H9 (cell line): ENCODE results near the gene PCDHGA9. TPM values are rescaled to one million over a fixed set of nuclear protein-coding genes. Genes with fewer than 3 reads are reported as not detected.

Experiments
- DNase-seq: peaks from one replicate; pipeline ENCODE4 v3.0.0-alpha.2; 2017
- H2AFZ ChIP-seq: one replicate; pipeline ENCODE4 v1.6.1; 2013; ENCODE audit warnings: mild to moderate bottlenecking, low read length, control low read depth, moderate library complexity
- H2AK5ac ChIP-seq: 2 replicates; pipeline ENCODE4 v1.6.1; 2013; ENCODE audit warnings: low read length, control low read depth, mixed read lengths; ENCODE audit not compliant: insufficient read length
- H2BK120ac ChIP-seq: one replicate; pipeline ENCODE4 v1.6.1; 2013; ENCODE audit warnings: low read depth, mild to moderate bottlenecking, low read length, control low read depth, inconsistent platforms; ENCODE audit not compliant: poor library complexity, severe bottlenecking
- H2BK12ac ChIP-seq: 2 replicates; pipeline ENCODE4 v1.6.1; 2013; ENCODE audit warnings: low read length, control low read depth, mixed read lengths, low read depth; ENCODE audit not compliant: insufficient read length
- H2BK15ac ChIP-seq: 2 replicates; pipeline ENCODE4 v1.6.1; 2013; ENCODE audit warnings: low read depth, low read length, control low read depth
- H2BK20ac ChIP-seq: one replicate; pipeline ENCODE4 v1.6.1; 2013; ENCODE audit warnings: low read depth, mild to moderate bottlenecking, low read length, control low read depth, inconsistent platforms; ENCODE audit not compliant: poor library complexity, severe bottlenecking
- H2BK5ac ChIP-seq: 2 replicates; pipeline ENCODE4 v1.6.1; 2013; ENCODE audit warnings: low read length, control low read depth, mixed read lengths; ENCODE audit not compliant: insufficient read length
- H3K14ac ChIP-seq: 2 replicates; pipeline ENCODE4 v1.6.1; 2013; ENCODE audit warnings: low read length, control low read depth; ENCODE audit not compliant: insufficient read depth
- H3K18ac ChIP-seq: 2 replicates; pipeline ENCODE4 v1.6.1; 2013; ENCODE audit warnings: low read depth, mild to moderate bottlenecking, mixed read lengths, low read length, control low read depth; ENCODE audit not compliant: insufficient read length
- H3K23ac ChIP-seq: 2 replicates; pipeline ENCODE4 v1.6.1; 2013; ENCODE audit warnings: low read length, control low read depth, mixed read lengths, low read depth; ENCODE audit not compliant: insufficient read length
- H3K23me2 ChIP-seq: 2 replicates; pipeline ENCODE4 v1.6.1; 2013; ENCODE audit warnings: low read depth, mild to moderate bottlenecking, mixed read lengths, low read length, control low read depth; ENCODE audit not compliant: insufficient read length, poor library complexity, severe bottlenecking
- H3K27ac ChIP-seq: 2 replicates; pipeline ENCODE4 v1.5.1; 2013; ENCODE audit warnings: low read length, control low read depth, mixed read lengths, low read depth; ENCODE audit not compliant: insufficient read length
- H3K27me3 ChIP-seq: 2 replicates; pipeline ENCODE4 v1.6.1; 2013; ENCODE audit warnings: low read length, control low read depth, inconsistent platforms; ENCODE audit not compliant: insufficient read depth
- H3K4ac ChIP-seq: 2 replicates; pipeline ENCODE4 v1.6.1; 2013; ENCODE audit warnings: low read depth, mild to moderate bottlenecking, control low read depth, inconsistent platforms, low read length, moderate library complexity
- H3K4me1 ChIP-seq: 2 replicates; pipeline ENCODE4 v1.6.1; 2013; ENCODE audit warnings: low read length, control low read depth, inconsistent platforms; ENCODE audit not compliant: insufficient read depth
- H3K4me2 ChIP-seq: 2 replicates; pipeline ENCODE4 v1.6.1; 2013; ENCODE audit warnings: low read length, control low read depth, mixed read lengths; ENCODE audit not compliant: insufficient read length, insufficient read depth
- H3K56ac ChIP-seq: 2 replicates; pipeline ENCODE4 v1.6.1; 2013; ENCODE audit warnings: low read depth, mild to moderate bottlenecking, mixed read lengths, low read length, control low read depth; ENCODE audit not compliant: insufficient read length
- H3K79me1 ChIP-seq: 2 replicates; pipeline ENCODE4 v1.6.1; 2013; ENCODE audit warnings: low read depth, mild to moderate bottlenecking, moderate library complexity, low read length, control low read depth, inconsistent platforms; ENCODE audit not compliant: insufficient read depth, poor library complexity, severe bottlenecking
- H3K79me2 ChIP-seq: 2 replicates; pipeline ENCODE4 v1.6.1; 2013; ENCODE audit warnings: low read length, control low read depth, inconsistent platforms; ENCODE audit not compliant: insufficient read depth
- H3K9ac ChIP-seq: 2 replicates; pipeline ENCODE4 v1.6.1; 2013; ENCODE audit warnings: low read length, control low read depth, mixed read lengths; ENCODE audit not compliant: insufficient read length; ENCODE audit errors: extremely low read depth
- H3K9me3 ChIP-seq: one replicate; pipeline ENCODE4 v1.6.1; 2013; ENCODE audit warnings: low read depth, low read length, inconsistent platforms; ENCODE audit not compliant: control insufficient read depth
- H3T11ph ChIP-seq: one replicate; pipeline ENCODE4 v1.6.1; 2013; ENCODE audit warnings: mild to moderate bottlenecking, low read length, control low read depth, inconsistent platforms
- H4K20me1 ChIP-seq: one replicate; pipeline ENCODE4 v1.6.1; 2013; ENCODE audit not compliant: control insufficient read depth, insufficient read length, insufficient read depth
- H4K5ac ChIP-seq: 2 replicates; pipeline ENCODE4 v1.6.1; 2013; ENCODE audit warnings: low read depth, mild to moderate bottlenecking, mixed read lengths, low read length, control low read depth; ENCODE audit not compliant: insufficient read length
- H4K8ac ChIP-seq: replicated peaks from 2 replicates; pipeline ENCODE4 v1.6.1; 2013; ENCODE audit warnings: low read length, control low read depth, mixed read lengths, low read depth; ENCODE audit not compliant: insufficient read length
- H4K91ac ChIP-seq: 2 replicates; pipeline ENCODE4 v1.6.1; 2013; ENCODE audit warnings: low read depth, mild to moderate bottlenecking, moderate library complexity, mixed read lengths, low read length, control low read depth; ENCODE audit not compliant: insufficient read length
- H3K27ac Mint-ChIP-seq, 3 experiments: 2 replicates in 2 of 3; 3 replicates in 1 of 3; pipeline ENCODE4 v1.8.0; 2020 to 2021; ENCODE audit warnings: mixed read lengths in 3 of 3, mild to moderate bottlenecking in 1 of 3, moderate library complexity in 1 of 3
- H3K27me3 Mint-ChIP-seq: 2 replicates; pipeline ENCODE4 v1.8.0; 2021; ENCODE audit warnings: low read depth, mild to moderate bottlenecking, moderate library complexity, mixed read lengths
- H3K36me3 Mint-ChIP-seq, 3 experiments: 2 replicates in 2 of 3; 3 replicates in 1 of 3; pipeline ENCODE4 v1.8.0; 2020 to 2021; ENCODE audit warnings: low read depth in 3 of 3, mixed read lengths in 3 of 3; ENCODE audit not compliant: insufficient read depth in 1 of 3
- H3K4me1 Mint-ChIP-seq, 2 experiments: 2 replicates each; pipeline ENCODE4 v1.8.0; 2020; ENCODE audit warnings: mixed read lengths in 2 of 2
- H3K4me3 Mint-ChIP-seq, 2 experiments: 2 replicates in 1 of 2; 3 replicates in 1 of 2; pipeline ENCODE4 v1.8.0; 2020 to 2021; ENCODE audit warnings: mild to moderate bottlenecking in 2 of 2, mixed read lengths in 2 of 2, moderate library complexity in 1 of 2
- H3K9me3 Mint-ChIP-seq, 2 experiments: 2 replicates in 1 of 2; 3 replicates in 1 of 2; pipeline ENCODE4 v1.8.0; 2020; ENCODE audit warnings: mild to moderate bottlenecking in 2 of 2, mixed read lengths in 2 of 2, moderate library complexity in 1 of 2
- CTCF ChIP-seq: fragments of 200-600 bp; sonication (generic); conservative IDR thresholded peaks from 3 replicates; pipeline ENCODE4 v1.8.0; 2021; ENCODE audit warnings: antibody characterized with exemption, mild to moderate bottlenecking
- WGBS: extraction: QIAGEN DNeasy Blood & Tissue Kit; methylation state at CpG from one replicate; pipeline ENCODE4 v1.1.7; 2013; ENCODE audit warnings: missing lambda C conversion rate, low lambda C conversion rate, mixed read lengths; ENCODE audit not compliant: insufficient read length; ENCODE audit errors: extremely low coverage; 5-methylcytosine and 5-hydroxymethylcytosine counted together
- total RNA-seq: library from RNA; stranded (reverse); gene quantifications from 2 replicates; pipeline ENCODE4 v1.2.1, GENCODE V29; 2021

PCDHGA9 gene
- total RNA-seq, 1 experiment from 2014 or later, result 1.3 TPM

- no peak within 1 kb of the TSS for H3K23ac ChIP-seq
- no peaks in the 10 kb centered on the region for H3K4me1 ChIP-seq
- peaks cover 35 to 50% (median 47%) of the 10 kb centered on the region in 3 experiments for H3K36me3 Mint-ChIP-seq
- no peak within 1 kb of the TSS for H2BK12ac ChIP-seq
- no peak within 1 kb of the TSS for H3K4me2 ChIP-seq
- no peak within 1 kb of the TSS for H2BK15ac ChIP-seq
- no peak within 1 kb of the TSS for H2AFZ ChIP-seq
- H3K4me1 Mint-ChIP-seq, result no peaks in the 10 kb centered on the region
- H4K20me1 ChIP-seq, result no peaks in the 10 kb centered on the region
- no peak within 1 kb of the TSS for H4K91ac ChIP-seq
- no peak within 1 kb of the TSS for H3K56ac ChIP-seq
- DNase-seq, result peak; percentile 32
- H3T11ph ChIP-seq, result no peak within 1 kb of the TSS
- H3K23me2 ChIP-seq, result no peaks in the 10 kb centered on the region
- H4K8ac ChIP-seq, result no peak within 1 kb of the TSS
- no peak within 1 kb of the TSS for H4K5ac ChIP-seq
- WGBS, result no CpG with 5 or more reads among the region's 32 CpGs
- H3K14ac ChIP-seq, result no peak within 1 kb of the TSS
- H2BK20ac ChIP-seq, result no peak within 1 kb of the TSS
- H2AK5ac ChIP-seq, result no peak within 1 kb of the TSS
- peaks cover 10% of the 10 kb centered on the region for H3K27me3 Mint-ChIP-seq
- H3K79me2 ChIP-seq, result no peaks in the 10 kb centered on the region
- peaks cover 38% of the 10 kb centered on the region for H3K9me3 ChIP-seq
- peak within 1 kb of the TSS in 1 of 3 experiments; percentile 34; a peak in 1 of 7 replicates for H3K27ac Mint-ChIP-seq
- peaks cover 60 to 63% of the 10 kb centered on the region in 2 experiments for H3K9me3 Mint-ChIP-seq
- no peak within 1 kb of the TSS; a peak in 2 of 5 replicates for H3K4me3 Mint-ChIP-seq
- H3K27ac ChIP-seq, result no peak within 1 kb of the TSS
- no peaks in the 10 kb centered on the region for H3K27me3 ChIP-seq
- no peak within 1 kb of the TSS for H2BK120ac ChIP-seq
- H2BK5ac ChIP-seq, result no peak within 1 kb of the TSS
- no peak within 1 kb of the TSS for H3K18ac ChIP-seq
- no peaks in the 10 kb centered on the region for H3K79me1 ChIP-seq
- no peak within 1 kb of the TSS for H3K4ac ChIP-seq
- TF ChIP-seq CTCF, result peak; percentile 44; the same call in 2 of the 3 replicates
- no peak within 1 kb of the TSS for H3K9ac ChIP-seq
Observed at GRCh38 chr5:141369994-141370848, 32.4 kb upstream of the PCDHGA9 start, which contains the start of gene PCDHGB3. Gene PCDHGB3, plus strand, starts transcription at chr5:141370242. Its CDS starts 153 bp downstream, at chr5:141370395.
